NCI-H2029 (cell line): ENCODE data around the gene TTF1.

ENCODE experiments used
- DNase-seq: peaks from one replicate; lab custom pipeline; 2025; lab: John Stamatoyannopoulos, UW

TTF1 gene

GRCh38 chr9:132364068-132364467 is 42.6 kb downstream of the TTF1 start:
- DNase-seq = no peak

GRCh38 chr9:132357764-132358163 is 48.9 kb downstream of the TTF1 start:
- DNase-seq = no peak

GRCh38 chr9:132356324-132356924 is 50.2 kb downstream of the TTF1 start:
- no peak for DNase-seq

GRCh38 chr9:132354637-132355355 is 51.8 kb downstream of the TTF1 start, which contains the start of gene SETX:
Gene SETX (minus strand): TSS chr9:132354986. CDS start chr9:132349428, 5,558 bp downstream.
- peak; percentile 97 for DNase-seq

- no peak for DNase-seq
These were observed 55.1 kb downstream of the TTF1 start for GRCh38 chr9:132351404-132352045.

GRCh38 chr9:132350861-132351315 is 55.8 kb downstream of the TTF1 start:
- no peak for DNase-seq

- DNase-seq = no peak
These were observed 58.0 kb downstream of the TTF1 start for GRCh38 chr9:132348676-132349075.

- DNase-seq = no peak
These were observed 60.5 kb downstream of the TTF1 start for GRCh38 chr9:132346177-132346576.

GRCh38 chr9:132341177-132341840 is 65.3 kb downstream of the TTF1 start:
- DNase-seq = no peak

GRCh38 chr9:132334364-132334763 is 72.3 kb downstream of the TTF1 start:
- DNase-seq = no peak

GRCh38 chr9:132333556-132333955 is 73.1 kb downstream of the TTF1 start:
- DNase-seq = no peak

GRCh38 chr9:132328580-132328979 is 78.1 kb downstream of the TTF1 start:
- no peak for DNase-seq

GRCh38 chr9:132327537-132327936 is 79.1 kb downstream of the TTF1 start:
- no peak for DNase-seq
